ENCODE data around the gene SNTB2. TPM values are rescaled to one million over a fixed set of nuclear protein-coding genes. Genes with fewer than 3 reads are reported as not detected.

The SNTB2 gene
- total and polyA plus RNA-seq, 10 of the 15 experiments (the other 5 are each of a cell fraction or from before 2014, with no cell fraction given), result 1.2 to 15.7 (median 5.0) TPM

DNA sequence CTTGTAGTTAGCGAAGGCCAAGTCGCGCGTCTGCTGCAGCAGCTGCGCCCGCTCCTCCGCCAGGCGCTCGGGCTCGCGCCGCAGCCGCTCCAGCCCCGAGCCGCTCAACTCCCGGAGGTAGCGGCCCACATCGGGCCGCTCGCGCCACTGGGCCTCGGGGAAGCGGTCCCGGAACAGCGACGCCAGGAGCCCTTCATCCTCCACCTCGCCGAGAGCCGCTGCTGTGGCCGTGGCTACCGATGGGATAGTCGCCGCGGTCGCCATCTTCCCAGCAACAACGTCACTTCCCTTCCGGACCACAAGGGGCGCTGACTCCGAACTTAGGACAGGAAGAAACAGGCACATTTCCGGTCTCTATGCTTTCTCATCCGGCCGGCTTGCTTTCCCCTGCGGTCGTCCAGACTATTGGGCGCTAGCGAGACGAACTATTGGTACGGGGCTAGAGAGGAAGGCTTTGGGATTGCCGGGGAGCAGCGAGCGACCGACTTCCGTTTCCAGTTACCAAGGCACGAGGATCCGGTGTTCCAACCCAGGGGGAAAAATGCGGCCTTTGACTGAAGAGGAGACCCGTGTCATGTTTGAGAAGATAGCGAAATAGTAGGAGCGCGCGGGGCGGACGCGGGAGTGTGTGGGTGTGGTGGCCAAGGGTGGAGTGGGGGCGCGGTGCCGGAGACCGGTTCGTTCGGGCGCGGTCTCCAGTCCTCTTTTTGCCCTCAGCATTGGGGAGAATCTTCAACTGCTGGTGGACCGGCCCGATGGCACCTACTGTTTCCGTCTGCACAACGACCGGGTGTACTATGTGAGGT, 152.5 kb downstream of the SNTB2 start, which contains the start of the genes COG8 and NIP7 (continued):
- TF ChIP-seq, protein P1, sequence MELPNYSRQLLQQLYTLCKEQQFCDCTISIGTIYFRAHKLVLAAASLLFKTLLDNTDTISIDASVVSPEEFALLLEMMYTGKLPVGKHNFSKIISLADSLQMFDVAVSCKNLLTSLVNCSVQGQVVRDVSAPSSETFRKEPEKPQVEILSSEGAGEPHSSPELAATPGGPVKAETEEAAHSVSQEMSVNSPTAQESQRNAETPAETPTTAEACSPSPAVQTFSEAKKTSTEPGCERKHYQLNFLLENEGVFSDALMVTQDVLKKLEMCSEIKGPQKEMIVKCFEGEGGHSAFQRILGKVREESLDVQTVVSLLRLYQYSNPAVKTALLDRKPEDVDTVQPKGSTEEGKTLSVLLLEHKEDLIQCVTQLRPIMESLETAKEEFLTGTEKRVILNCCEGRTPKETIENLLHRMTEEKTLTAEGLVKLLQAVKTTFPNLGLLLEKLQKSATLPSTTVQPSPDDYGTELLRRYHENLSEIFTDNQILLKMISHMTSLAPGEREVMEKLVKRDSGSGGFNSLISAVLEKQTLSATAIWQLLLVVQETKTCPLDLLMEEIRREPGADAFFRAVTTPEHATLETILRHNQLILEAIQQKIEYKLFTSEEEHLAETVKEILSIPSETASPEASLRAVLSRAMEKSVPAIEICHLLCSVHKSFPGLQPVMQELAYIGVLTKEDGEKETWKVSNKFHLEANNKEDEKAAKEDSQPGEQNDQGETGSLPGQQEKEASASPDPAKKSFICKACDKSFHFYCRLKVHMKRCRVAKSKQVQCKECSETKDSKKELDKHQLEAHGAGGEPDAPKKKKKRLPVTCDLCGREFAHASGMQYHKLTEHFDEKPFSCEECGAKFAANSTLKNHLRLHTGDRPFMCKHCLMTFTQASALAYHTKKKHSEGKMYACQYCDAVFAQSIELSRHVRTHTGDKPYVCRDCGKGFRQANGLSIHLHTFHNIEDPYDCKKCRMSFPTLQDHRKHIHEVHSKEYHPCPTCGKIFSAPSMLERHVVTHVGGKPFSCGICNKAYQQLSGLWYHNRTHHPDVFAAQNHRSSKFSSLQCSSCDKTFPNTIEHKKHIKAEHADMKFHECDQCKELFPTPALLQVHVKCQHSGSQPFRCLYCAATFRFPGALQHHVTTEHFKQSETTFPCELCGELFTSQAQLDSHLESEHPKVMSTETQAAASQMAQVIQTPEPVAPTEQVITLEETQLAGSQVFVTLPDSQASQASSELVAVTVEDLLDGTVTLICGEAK (IDR thresholded peaks at IDR 0.05; ENCODE audit: borderline replicate concordance), result peak; percentile 97
- peak; percentile 66 for TF ChIP-seq POU2F2 (IDR thresholded peaks at IDR 0.05; ENCODE audit: borderline replicate concordance, low read depth, low read length)
- no peak for TF ChIP-seq RCOR1 (conservative IDR thresholded peaks at IDR 0.05; ENCODE audit: low read depth, low read length)
- TF ChIP-seq TCF12 (IDR thresholded peaks at IDR 0.05; ENCODE audit: low read depth, low read length), result 0 out of 2 replicates have a peak, but pooled peaks have one; percentile 48
- no peak for TF ChIP-seq HDAC2 (IDR thresholded peaks at IDR 0.05)
- TF ChIP-seq TARDBP (IDR thresholded peaks at IDR 0.05; ENCODE audit: borderline replicate concordance), result peak; percentile 86
- TF ChIP-seq KLF5 (IDR thresholded peaks at IDR 0.05; ENCODE audit: partially characterized antibody), result peak; percentile 77
- 0 out of 4 replicates have a peak, but pooled peaks of 1 of the 2 experiments have one; percentile 28 for TF ChIP-seq EP300 (IDR thresholded peaks at IDR 0.05; ENCODE audit: borderline replicate concordance in 1 of 2, control insufficient read depth in 1 of 2, low read depth in 2 of 2, low read length in 2 of 2)
- TF ChIP-seq HDAC6 (IDR thresholded peaks at IDR 0.05; ENCODE audit: unreplicated experiment), result no peak
- TF ChIP-seq, protein P2, sequence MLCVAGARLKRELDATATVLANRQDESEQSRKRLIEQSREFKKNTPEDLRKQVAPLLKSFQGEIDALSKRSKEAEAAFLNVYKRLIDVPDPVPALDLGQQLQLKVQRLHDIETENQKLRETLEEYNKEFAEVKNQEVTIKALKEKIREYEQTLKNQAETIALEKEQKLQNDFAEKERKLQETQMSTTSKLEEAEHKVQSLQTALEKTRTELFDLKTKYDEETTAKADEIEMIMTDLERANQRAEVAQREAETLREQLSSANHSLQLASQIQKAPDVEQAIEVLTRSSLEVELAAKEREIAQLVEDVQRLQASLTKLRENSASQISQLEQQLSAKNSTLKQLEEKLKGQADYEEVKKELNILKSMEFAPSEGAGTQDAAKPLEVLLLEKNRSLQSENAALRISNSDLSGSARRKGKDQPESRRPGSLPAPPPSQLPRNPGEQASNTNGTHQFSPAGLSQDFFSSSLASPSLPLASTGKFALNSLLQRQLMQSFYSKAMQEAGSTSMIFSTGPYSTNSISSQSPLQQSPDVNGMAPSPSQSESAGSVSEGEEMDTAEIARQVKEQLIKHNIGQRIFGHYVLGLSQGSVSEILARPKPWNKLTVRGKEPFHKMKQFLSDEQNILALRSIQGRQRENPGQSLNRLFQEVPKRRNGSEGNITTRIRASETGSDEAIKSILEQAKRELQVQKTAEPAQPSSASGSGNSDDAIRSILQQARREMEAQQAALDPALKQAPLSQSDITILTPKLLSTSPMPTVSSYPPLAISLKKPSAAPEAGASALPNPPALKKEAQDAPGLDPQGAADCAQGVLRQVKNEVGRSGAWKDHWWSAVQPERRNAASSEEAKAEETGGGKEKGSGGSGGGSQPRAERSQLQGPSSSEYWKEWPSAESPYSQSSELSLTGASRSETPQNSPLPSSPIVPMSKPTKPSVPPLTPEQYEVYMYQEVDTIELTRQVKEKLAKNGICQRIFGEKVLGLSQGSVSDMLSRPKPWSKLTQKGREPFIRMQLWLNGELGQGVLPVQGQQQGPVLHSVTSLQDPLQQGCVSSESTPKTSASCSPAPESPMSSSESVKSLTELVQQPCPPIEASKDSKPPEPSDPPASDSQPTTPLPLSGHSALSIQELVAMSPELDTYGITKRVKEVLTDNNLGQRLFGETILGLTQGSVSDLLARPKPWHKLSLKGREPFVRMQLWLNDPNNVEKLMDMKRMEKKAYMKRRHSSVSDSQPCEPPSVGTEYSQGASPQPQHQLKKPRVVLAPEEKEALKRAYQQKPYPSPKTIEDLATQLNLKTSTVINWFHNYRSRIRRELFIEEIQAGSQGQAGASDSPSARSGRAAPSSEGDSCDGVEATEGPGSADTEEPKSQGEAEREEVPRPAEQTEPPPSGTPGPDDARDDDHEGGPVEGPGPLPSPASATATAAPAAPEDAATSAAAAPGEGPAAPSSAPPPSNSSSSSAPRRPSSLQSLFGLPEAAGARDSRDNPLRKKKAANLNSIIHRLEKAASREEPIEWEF (IDR thresholded peaks at IDR 0.05; ENCODE audit: insufficient replicate concordance, low read depth, low read length), result peak; percentile 44
- TF ChIP-seq, protein P3, sequence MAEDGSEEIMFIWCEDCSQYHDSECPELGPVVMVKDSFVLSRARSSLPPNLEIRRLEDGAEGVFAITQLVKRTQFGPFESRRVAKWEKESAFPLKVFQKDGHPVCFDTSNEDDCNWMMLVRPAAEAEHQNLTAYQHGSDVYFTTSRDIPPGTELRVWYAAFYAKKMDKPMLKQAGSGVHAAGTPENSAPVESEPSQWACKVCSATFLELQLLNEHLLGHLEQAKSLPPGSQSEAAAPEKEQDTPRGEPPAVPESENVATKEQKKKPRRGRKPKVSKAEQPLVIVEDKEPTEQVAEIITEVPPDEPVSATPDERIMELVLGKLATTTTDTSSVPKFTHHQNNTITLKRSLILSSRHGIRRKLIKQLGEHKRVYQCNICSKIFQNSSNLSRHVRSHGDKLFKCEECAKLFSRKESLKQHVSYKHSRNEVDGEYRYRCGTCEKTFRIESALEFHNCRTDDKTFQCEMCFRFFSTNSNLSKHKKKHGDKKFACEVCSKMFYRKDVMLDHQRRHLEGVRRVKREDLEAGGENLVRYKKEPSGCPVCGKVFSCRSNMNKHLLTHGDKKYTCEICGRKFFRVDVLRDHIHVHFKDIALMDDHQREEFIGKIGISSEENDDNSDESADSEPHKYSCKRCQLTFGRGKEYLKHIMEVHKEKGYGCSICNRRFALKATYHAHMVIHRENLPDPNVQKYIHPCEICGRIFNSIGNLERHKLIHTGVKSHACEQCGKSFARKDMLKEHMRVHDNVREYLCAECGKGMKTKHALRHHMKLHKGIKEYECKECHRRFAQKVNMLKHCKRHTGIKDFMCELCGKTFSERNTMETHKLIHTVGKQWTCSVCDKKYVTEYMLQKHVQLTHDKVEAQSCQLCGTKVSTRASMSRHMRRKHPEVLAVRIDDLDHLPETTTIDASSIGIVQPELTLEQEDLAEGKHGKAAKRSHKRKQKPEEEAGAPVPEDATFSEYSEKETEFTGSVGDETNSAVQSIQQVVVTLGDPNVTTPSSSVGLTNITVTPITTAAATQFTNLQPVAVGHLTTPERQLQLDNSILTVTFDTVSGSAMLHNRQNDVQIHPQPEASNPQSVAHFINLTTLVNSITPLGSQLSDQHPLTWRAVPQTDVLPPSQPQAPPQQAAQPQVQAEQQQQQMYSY (CRISPR knock-in tag; IDR thresholded peaks at IDR 0.05), result no peak
- peak; percentile 50 for TF ChIP-seq SIX5 (IDR thresholded peaks at IDR 0.05; ENCODE audit: low read depth, low read length, severe bottlenecking)
- TF ChIP-seq SMARCA5 (IDR thresholded peaks at IDR 0.05), result peak; percentile 57
- no peak for TF ChIP-seq PAX8 (IDR thresholded peaks at IDR 0.05)
